H1 (cell line): Measurements from ENCODE around the gene TRIOBP. TPM values are rescaled to one million over a fixed set of nuclear protein-coding genes. Genes with fewer than 3 reads are reported as not detected.

ENCODE experiments used
- CTCF ChIA-PET: fragments of 300-600 bp; sonication (Branson Sonifier 250); formaldehyde crosslinking; loops from one replicate; lab custom pipeline; 2021; ENCODE audit not compliant: partially characterized antibody; lab: Charles Lee
- POLR2A ChIA-PET: fragments of 300-600 bp; sonication (Branson Sonifier 250); formaldehyde crosslinking; loops from one replicate; lab custom pipeline; 2021; ENCODE audit warnings: inconsistent platforms; ENCODE audit not compliant: partially characterized antibody; lab: Charles Lee
- DNase-seq, 2 experiments: peaks; one replicate each; pipeline versions ENCODE4 v3.0.0 to v3.0.0-alpha.2; 2010 to 2022; ENCODE audit warnings: low spot score in 2 of 2, low read depth in 1 of 2, mixed read lengths in 1 of 2
- FAIRE-seq: peaks from 2 replicates; lab custom pipeline; 2011; peaks lifted over from hg19 to GRCh38; lab: Jason Lieb, UNC
- H2AFZ ChIP-seq: 2 replicates; pipeline ENCODE4 v1.8.1; 2012; ENCODE audit warnings: low read length, inconsistent platforms
- H2AK5ac ChIP-seq: 2 replicates; pipeline ENCODE4 v1.6.1; 2013; ENCODE audit warnings: low read depth, low read length
- H2BK120ac ChIP-seq: replicated peaks from 2 replicates; pipeline ENCODE3; 2013; ENCODE audit warnings: low read depth, low read length, inconsistent platforms
- H2BK12ac ChIP-seq: 2 replicates; pipeline ENCODE4 v1.6.1; 2013; ENCODE audit warnings: low read depth, low read length
- H2BK15ac ChIP-seq: 2 replicates; pipeline ENCODE4 v1.6.1; 2013; ENCODE audit warnings: low read length
- H2BK20ac ChIP-seq: 2 replicates; pipeline ENCODE4 v1.6.1; 2013; ENCODE audit warnings: low read length
- H2BK5ac ChIP-seq: 2 replicates; pipeline ENCODE4 v1.6.1; 2013; ENCODE audit warnings: low read depth, low read length
- H3K14ac ChIP-seq: 2 replicates; pipeline ENCODE4 v1.6.1; 2013; ENCODE audit warnings: inconsistent platforms; ENCODE audit not compliant: insufficient read length
- H3K18ac ChIP-seq: 2 replicates; pipeline ENCODE4 v1.6.1; 2013; ENCODE audit warnings: low read length; ENCODE audit errors: extremely low read depth
- H3K23ac ChIP-seq: 2 replicates; pipeline ENCODE4 v1.6.1; 2013; ENCODE audit warnings: inconsistent platforms; ENCODE audit not compliant: insufficient read length
- H3K23me2 ChIP-seq: 2 replicates; pipeline ENCODE4 v1.6.1; 2013; ENCODE audit warnings: low read depth, low read length
- H3K27ac ChIP-seq: 2 replicates; pipeline ENCODE4 v1.6.1; 2011; ENCODE audit warnings: low read depth, low read length, inconsistent platforms
- H3K27me3 ChIP-seq, 4 experiments: replicated peaks in 1 of 4; 1 replicate in 1 of 4; 2 replicates in 3 of 4; pipeline versions ENCODE4 v1.6.1 to v1.8.1; 2011 to 2013; ENCODE audit warnings: low read length in 3 of 4, mild to moderate bottlenecking in 3 of 4, inconsistent platforms in 2 of 4, mixed read lengths in 2 of 4, moderate library complexity in 1 of 4; ENCODE audit not compliant: control insufficient read depth in 3 of 4, insufficient read depth in 3 of 4; ENCODE audit errors: extremely low read depth in 1 of 4
- H3K36me3 ChIP-seq, 4 experiments: 2 replicates each; pipeline versions ENCODE4 v1.6.1 to v1.8.1; 2011 to 2013; ENCODE audit warnings: mild to moderate bottlenecking in 4 of 4, low read length in 3 of 4, moderate library complexity in 2 of 4, control low read depth in 1 of 4, inconsistent platforms in 1 of 4; ENCODE audit not compliant: insufficient read depth in 4 of 4, control insufficient read depth in 2 of 4
- H3K4ac ChIP-seq: replicated peaks from 2 replicates; pipeline ENCODE3; 2013; ENCODE audit warnings: low read length, low read depth, mixed read lengths, inconsistent platforms; ENCODE audit not compliant: insufficient read length
- H3K4me1 ChIP-seq, 4 experiments: replicated peaks in 1 of 4; 1 replicate in 1 of 4; 2 replicates in 3 of 4; pipeline versions ENCODE4 v1.6.1 to v1.8.1; 2011 to 2013; ENCODE audit warnings: low read length in 3 of 4, inconsistent platforms in 2 of 4, mixed read lengths in 1 of 4; ENCODE audit not compliant: insufficient read depth in 4 of 4, control insufficient read depth in 3 of 4
- H3K4me2 ChIP-seq, 2 experiments: 2 replicates each; pipeline versions ENCODE4 v1.6.1 to v1.8.1; 2011 to 2013; ENCODE audit warnings: low read depth in 2 of 2, low read length in 2 of 2, control low read depth in 1 of 2, inconsistent platforms in 1 of 2, mild to moderate bottlenecking in 1 of 2; ENCODE audit not compliant: insufficient read depth in 1 of 2
- H3K4me3 ChIP-seq, 4 experiments: fragments of 200-600, 300-600 bp in 1 of 4; sonication (generic), shearing (Covaris generic), sonication (Bioruptor Twin) in 1 of 4; 2 replicates each; pipeline versions ENCODE4 v1.5.1 to v1.8.1; 2011 to 2016; ENCODE audit warnings: low read length in 4 of 4, low read depth in 3 of 4, control low read depth in 2 of 4, inconsistent platforms in 2 of 4, mild to moderate bottlenecking in 2 of 4, mixed read lengths in 1 of 4, moderate library complexity in 1 of 4; ENCODE audit not compliant: insufficient read depth in 2 of 4; ENCODE audit errors: extremely low read depth in 1 of 4
- H3K56ac ChIP-seq: replicated peaks from 2 replicates; pipeline ENCODE3; 2013; ENCODE audit warnings: low read depth, mild to moderate bottlenecking, mixed read lengths, low read length, inconsistent platforms; ENCODE audit not compliant: insufficient read length
- H3K79me1 ChIP-seq: 2 replicates; pipeline ENCODE4 v1.6.1; 2013; ENCODE audit warnings: low read depth, low read length, control low read depth
- H3K79me2 ChIP-seq, 2 experiments: 2 replicates each; pipeline versions ENCODE4 v1.6.1 to v1.8.1; 2012 to 2013; ENCODE audit warnings: low read length in 2 of 2, mild to moderate bottlenecking in 2 of 2, inconsistent platforms in 1 of 2; ENCODE audit not compliant: insufficient read depth in 2 of 2, control insufficient read depth in 1 of 2
- H3K9ac ChIP-seq, 4 experiments: replicated peaks in 1 of 4; 1 replicate in 1 of 4; 2 replicates in 3 of 4; pipeline versions ENCODE4 v1.6.1 to v1.8.1; 2011 to 2013; ENCODE audit warnings: low read depth in 3 of 4, low read length in 3 of 4, control low read depth in 2 of 4, mild to moderate bottlenecking in 2 of 4, moderate library complexity in 2 of 4, inconsistent platforms in 1 of 4; ENCODE audit errors: extremely low read depth in 1 of 4
- H3K9me3 ChIP-seq, 2 experiments: 2 replicates each; pipeline versions ENCODE4 v1.6.1 to v1.8.1; 2012 to 2013; ENCODE audit warnings: mild to moderate bottlenecking in 2 of 2, moderate library complexity in 2 of 2, control low read depth in 1 of 2, inconsistent platforms in 1 of 2, low read depth in 1 of 2, low read length in 1 of 2, mixed read lengths in 1 of 2; ENCODE audit not compliant: insufficient read depth in 2 of 2
- H4K20me1 ChIP-seq, 2 experiments: replicated peaks in 1 of 2; 2 replicates each; pipeline versions ENCODE3 to v1.8.1; 2011 to 2013; ENCODE audit warnings: inconsistent platforms in 2 of 2, low read length in 2 of 2, mild to moderate bottlenecking in 1 of 2; ENCODE audit not compliant: insufficient read depth in 2 of 2, control insufficient read depth in 1 of 2
- H4K5ac ChIP-seq: 2 replicates; pipeline ENCODE4 v1.6.1; 2013; ENCODE audit warnings: low read length, low read depth, mixed read lengths, inconsistent platforms; ENCODE audit not compliant: insufficient read length
- H4K8ac ChIP-seq: 2 replicates; pipeline ENCODE4 v1.8.0; 2013; ENCODE audit warnings: mild to moderate bottlenecking, moderate library complexity, low read length, inconsistent platforms; ENCODE audit not compliant: insufficient read depth; ENCODE audit errors: extremely low read depth
- H4K91ac ChIP-seq: replicated peaks from 2 replicates; pipeline ENCODE3; 2013; ENCODE audit warnings: low read length, mixed read lengths, inconsistent platforms; ENCODE audit not compliant: insufficient read length
- HDAC6 ChIP-seq: IDR thresholded peaks from one replicate; pipeline ENCODE4 v1.7.1; 2012; ENCODE audit warnings: low read depth, mild to moderate bottlenecking, inconsistent platforms, low read length, moderate library complexity
- SRF ChIP-seq: IDR thresholded peaks from 2 replicates; pipeline ENCODE4 v1.6.1; 2011; ENCODE audit warnings: mild to moderate bottlenecking, low read depth, low read length, moderate library complexity
- WGBS, 2 experiments: shearing (Covaris generic) in 1 of 2; methylation state at CpG; one replicate each; pipeline versions ENCODE4 v1.1.6 to v1.1.7; 2013 to 2015; ENCODE audit warnings: low lambda C conversion rate in 2 of 2, mixed read lengths in 2 of 2, inconsistent platforms in 1 of 2, low coverage in 1 of 2, missing lambda C conversion rate in 1 of 2; ENCODE audit not compliant: insufficient replicate concordance in 2 of 2, insufficient coverage in 1 of 2, insufficient read length in 1 of 2; ENCODE audit errors: extremely low coverage in 1 of 2, missing lambda C conversion rate in 1 of 2; 5-methylcytosine and 5-hydroxymethylcytosine counted together
- polyA plus RNA-seq, 7 experiments: library from polyadenylated mRNA; depleted of rRNA in 3 of 7; stranded (reverse) in 5 of 7; unstranded in 2 of 7; fragments of >200 nt in 5 of 7; fragments of 200-250 nt in 2 of 7; gene quantifications; 1 replicate in 5 of 7; 2 replicates in 1 of 7; 4 replicates in 1 of 7; pipeline versions ENCODE4 v1.2.1 to v1.2.3, GENCODE V29; 2011 to 2013; ENCODE audit warnings: missing spikeins in 2 of 7, mixed read lengths in 2 of 7
- total RNA-seq: library from RNA; stranded (reverse); fragmentation: NEBNext Ultra II Directional; extraction: Animal tissue kit (Norgen Biotek cat#: 25700); gene quantifications from 2 replicates; pipeline ENCODE4 v1.2.1, GENCODE V29; 2021

Gene TRIOBP
- total and polyA plus RNA-seq, 2 of the 8 experiments (the other 6 are each of a cell fraction or from before 2014, with no cell fraction given) = 18.2 to 27.3 TPM

- FAIRE-seq = no peak
- no peak overlapping the region for H2BK5ac ChIP-seq
- no peak for TF ChIP-seq HDAC6
- TF ChIP-seq SRF = no peak
- TF ChIP-seq, all 59 proteins: peak for 0
- no peak overlapping the region for H2BK120ac ChIP-seq
- H2AFZ ChIP-seq = no peak overlapping the region; the same call in 1 of the 2 replicates
- H3K18ac ChIP-seq = no peak overlapping the region
- H3K36me3 ChIP-seq = no peaks in the 10 kb centered on the region
- no peaks in the 10 kb centered on the region for H4K20me1 ChIP-seq
- POLR2A ChIA-PET = no interaction called here
- no peaks in the 10 kb centered on the region for H3K9me3 ChIP-seq
- H3K23ac ChIP-seq = no peak overlapping the region
- no peak overlapping the region for H3K4me3 ChIP-seq
- no peak for DNase-seq
- CTCF ChIA-PET = interaction anchor here (0.6 to 1.5 kb wide), 4 partner anchors 20 to 155 kb away, joined by 3 to 6 read pairs (median 4); no protein-coding TSS in a partner anchor
- peaks cover 10% of the 10 kb centered on the region; the same call in 1 of the 2 replicates for H3K23me2 ChIP-seq
- peak overlapping the region; percentile 75; the same call in 1 of the 2 replicates for H2BK12ac ChIP-seq
- WGBS, 2 experiments = 79% methylated on average over 13 of the region's 14 CpGs; no CpG with 5 or more reads in 1 of the 2 experiments
- no peak overlapping the region for H2BK20ac ChIP-seq
- peaks cover 0 to 3% (median under 1%) of the 10 kb centered on the region in 4 experiments; a peak in 4 of 7 replicates for H3K4me1 ChIP-seq
- H3K4me2 ChIP-seq = no peak overlapping the region
- H2BK15ac ChIP-seq = 0 out of 2 replicates have a peak overlapping the region, but pooled peaks have one; percentile 46
- no peak overlapping the region for H3K14ac ChIP-seq
- no peaks in the 10 kb centered on the region for H3K79me2 ChIP-seq
- no peak overlapping the region for H4K5ac ChIP-seq
- no peak overlapping the region for H3K56ac ChIP-seq
- H3K4ac ChIP-seq = no peak overlapping the region
- peak overlapping the region; percentile 39; the same call in 1 of the 2 replicates for H2AK5ac ChIP-seq
- no peak overlapping the region; the same call in 1 of the 2 replicates for H4K8ac ChIP-seq
- no peaks in the 10 kb centered on the region for H3K79me1 ChIP-seq
- H3K9ac ChIP-seq = no peak overlapping the region
- H3K27ac ChIP-seq = no peak overlapping the region
- H4K91ac ChIP-seq = no peak overlapping the region
- peaks cover 0 to 7% (median 4%) of the 10 kb centered on the region in 4 experiments; a peak in 3 of 7 replicates for H3K27me3 ChIP-seq
Observed at GRCh38 chr22:37797874-37798500, 101.1 kb downstream of the TRIOBP start.
